GM19240 (cell line): ENCODE data around the gene NIM1K.
A peak's percentile ranks its signal among the peaks of the same experiment; 100 is the strongest.
"Not testable (repeated sequence)": the region's sequence is repeated elsewhere in the genome, so short reads cannot be mapped to it uniquely, and the experiment has no call there.

Source experiments
- DNase-seq: peaks from one replicate; pipeline ENCODE4 v3.0.0; 2011; ENCODE audit warnings: low spot score; ENCODE audit not compliant: insufficient read length

NIM1K gene

DNA sequence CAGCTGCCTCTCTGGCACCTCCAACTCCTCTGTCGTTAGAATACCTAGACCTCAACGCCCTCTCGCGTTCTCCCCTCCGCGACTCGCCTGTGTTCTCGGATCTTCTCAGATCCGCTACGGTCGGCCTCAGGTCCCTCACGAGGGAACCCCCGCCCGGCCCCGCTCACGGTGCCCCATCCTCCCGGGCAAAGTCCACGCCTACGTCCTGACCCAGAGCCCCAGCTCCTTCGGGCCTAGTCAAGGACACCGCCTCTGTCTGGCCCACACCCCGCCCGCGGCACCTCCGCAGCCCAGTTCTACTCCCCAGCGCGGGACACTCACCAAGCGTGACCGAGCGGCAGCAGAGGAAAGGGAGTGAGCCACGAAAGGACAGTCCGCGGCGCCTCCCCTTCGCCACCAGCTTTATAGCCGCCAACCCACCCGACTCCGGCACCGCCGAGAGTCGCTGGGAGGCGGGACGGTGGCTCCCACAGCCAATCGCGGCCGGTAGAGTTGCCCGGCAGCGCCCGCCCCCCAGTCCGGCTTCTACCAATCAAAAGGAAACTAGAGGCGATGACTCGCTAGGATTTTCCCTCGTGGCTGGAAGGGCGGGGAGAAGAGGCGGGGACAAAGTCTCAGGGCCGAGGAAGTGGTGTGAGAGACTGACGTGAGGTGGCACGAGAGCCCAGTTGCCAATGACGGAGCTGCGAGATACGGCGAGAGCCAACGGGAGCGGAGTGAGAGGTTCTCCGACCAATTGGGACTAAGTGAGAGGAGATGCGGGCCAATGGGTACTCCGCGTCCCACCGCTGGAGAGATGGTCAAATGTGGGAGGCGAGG is 121.2 kb downstream of the NIM1K start, which contains the start of gene HMGCS1:
Gene HMGCS1 (minus strand): TSS at position 378 of the 819 bp plus-strand sequence. CDS start 14,447 bp downstream, outside the sequence.
- peak; percentile 90 for DNase-seq

DNA sequence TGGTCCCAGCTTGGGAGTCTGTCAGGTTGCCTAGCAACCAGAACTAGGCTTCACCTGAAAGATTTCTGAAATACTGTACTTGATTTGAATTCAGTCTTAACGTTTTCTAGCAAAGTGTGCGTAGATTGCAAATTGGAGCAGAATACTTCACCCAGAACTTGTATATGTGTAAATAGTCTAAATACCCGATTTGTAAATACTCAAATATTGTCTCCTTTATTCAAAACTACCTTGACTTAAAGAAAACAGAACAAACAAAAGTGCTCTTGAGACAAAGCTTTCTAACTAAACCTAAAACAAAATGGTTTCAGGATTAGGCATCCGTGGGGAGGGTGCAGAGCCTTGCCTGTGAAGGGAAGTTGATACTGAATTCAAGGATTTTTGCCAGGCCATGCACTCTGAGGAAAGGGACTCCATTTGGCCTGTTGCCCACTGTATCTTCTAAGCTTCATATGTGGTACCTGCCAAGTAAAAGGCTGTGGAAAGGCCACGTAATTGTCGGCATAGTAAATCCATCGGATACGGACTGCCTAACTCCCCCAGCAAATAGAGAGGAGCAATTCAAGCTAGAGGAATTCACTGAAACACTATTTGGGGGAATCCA is 121.9 kb downstream of the NIM1K start:
- no peak for DNase-seq

DNA sequence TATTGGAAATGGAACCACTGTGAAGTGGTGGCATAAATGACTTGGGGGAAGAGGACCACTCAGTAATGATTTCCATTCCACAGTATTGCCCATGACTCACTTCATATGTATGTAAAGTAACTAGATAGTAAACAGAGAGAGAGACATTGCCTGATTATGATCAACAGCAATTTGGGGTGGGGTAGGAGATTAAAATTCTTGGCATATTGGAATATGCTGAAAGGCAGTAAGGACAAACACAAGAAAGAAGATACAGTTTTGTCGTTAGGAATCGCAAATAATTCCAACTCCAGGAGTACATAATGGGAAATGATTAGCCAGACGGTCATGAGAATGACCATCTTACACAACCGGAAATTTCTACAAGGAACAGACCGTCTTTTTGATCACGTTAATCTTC is 122.7 kb downstream of the NIM1K start:
- no peak for DNase-seq

DNA sequence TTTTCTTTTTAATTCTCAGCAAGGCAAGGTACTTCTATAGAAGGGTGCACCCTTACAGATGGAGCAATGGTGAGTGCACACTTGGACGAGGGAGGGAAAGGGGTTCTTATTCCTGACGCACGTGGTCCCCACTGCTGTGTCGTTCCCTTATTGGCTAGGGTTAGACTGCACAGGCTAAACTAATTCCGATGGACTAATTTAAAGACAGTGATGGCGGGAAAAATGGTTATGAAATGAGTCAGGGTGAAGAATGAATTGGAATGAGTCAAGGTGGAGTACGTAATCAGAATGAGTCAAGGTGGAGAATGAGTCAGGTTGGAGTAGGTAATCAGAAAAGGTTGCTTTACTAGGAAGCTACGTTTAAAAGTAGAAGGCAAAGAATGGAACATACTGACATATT is 123.2 kb downstream of the NIM1K start:
- DNase-seq: no peak

DNA sequence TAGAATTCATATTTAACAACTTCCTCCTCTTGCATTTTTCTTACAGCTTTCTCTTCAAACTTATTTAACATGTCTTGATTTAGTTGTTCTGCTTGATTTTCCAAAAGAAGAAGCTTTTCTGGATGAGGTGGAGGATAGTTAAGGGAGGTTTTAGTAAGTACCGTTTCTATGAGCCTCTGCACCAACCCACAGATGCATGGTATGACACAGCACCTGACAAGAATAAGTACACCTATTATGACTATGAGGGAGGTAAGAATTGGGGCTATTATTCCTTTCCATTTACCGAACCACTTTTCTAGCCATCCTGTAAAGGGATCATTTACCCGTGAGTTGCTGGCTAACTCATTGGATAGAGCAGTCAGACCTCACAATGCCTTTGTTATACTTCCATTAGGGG is 123.7 kb downstream of the NIM1K start:
- DNase-seq: no peak

DNA sequence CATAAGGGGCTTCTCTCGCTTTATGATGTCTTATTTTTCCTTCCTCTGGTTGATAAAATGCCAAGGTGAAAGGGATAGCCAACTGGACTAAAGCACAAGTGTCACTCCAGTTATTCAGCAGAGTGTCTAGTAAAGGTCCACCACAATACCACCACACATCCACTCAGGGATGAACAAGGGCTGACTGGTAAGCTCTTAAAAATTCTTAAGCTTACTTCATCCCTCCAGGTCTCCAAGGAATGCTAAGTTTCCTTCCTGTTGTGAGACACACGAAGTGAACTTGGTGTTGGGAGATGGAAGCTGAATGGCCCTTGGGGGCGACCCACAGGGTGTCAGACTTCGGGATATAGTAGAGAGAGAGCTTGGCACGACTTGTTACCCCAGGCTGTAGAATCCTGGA is 124.4 kb downstream of the NIM1K start:
- no peak for DNase-seq

DNA sequence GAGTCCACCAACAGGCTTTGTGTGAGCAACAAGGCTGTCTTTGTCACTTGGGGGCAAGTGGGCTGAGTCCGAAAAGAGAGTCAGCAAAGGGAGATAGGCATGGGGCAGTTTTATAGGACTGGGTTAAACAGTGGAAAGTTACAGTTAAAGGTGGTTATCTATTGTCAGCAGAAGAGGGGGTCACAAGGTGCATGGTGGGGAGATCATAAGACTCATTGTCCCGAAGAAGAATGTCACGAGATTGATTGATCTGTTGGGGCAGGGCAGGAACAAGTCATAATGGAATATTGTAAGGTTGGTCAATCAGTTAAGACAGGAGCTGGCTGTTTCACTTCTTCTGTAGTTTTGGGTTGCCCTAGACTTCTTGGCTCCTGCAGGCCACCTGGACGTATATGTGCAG is 128.8 kb downstream of the NIM1K start:
- no peak for DNase-seq

DNA sequence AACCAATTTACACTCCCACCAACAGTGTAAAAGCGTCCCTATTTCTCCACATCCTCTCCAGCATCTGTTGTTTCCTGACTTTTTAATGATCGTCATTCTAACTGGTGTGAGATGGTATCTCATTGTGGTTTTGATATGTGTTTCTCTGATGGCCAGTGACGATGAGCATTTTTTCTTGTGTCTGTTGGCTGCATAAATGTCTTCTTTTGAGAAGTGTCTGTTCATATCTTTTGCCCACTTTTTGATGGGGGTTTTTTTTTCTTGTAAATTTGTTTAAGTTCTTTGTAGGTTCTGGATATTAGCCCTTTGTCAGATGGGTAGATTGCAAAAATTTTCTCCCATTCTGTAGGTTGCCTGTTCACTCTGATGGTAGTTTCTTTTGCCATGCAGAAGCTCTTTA is 131.5 kb downstream of the NIM1K start:
- not testable (repeated sequence) for DNase-seq

DNA sequence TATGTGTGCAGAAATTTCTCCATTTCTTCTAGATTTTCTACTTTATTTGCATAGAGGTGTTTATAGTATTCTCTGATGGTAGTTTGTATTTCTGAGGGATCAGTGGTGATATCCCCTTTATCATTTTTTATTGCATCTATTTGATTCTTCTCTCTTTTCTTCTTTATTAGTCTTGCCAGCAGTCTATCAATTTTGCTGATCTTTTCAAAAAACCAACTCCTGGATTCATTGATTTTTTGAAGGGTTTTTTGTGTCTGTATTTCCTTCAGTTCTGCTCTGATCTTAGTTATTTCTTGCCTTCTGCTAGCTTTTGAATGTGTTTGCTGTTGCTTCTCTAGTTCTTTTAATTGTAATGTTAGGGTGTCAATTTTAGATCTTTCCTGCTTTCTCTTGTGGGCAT is 133.6 kb downstream of the NIM1K start:
- DNase-seq: not testable (repeated sequence)
